OCI-LY1 (cell line): ENCODE results near the gene SLC12A8.

Experiments used
- H2AFZ ChIP-seq: fragments of 200-600 bp; sonication (generic), shearing (Covaris generic); 2 replicates; pipeline ENCODE4 v1.6.0; 2014; ENCODE audit warnings: antibody characterized with exemption, mild to moderate bottlenecking, low read length
- H3F3A ChIP-seq: fragments of 200-600 bp; sonication (generic), shearing (Covaris generic); 2 replicates; pipeline ENCODE4 v1.6.0; 2014; ENCODE audit warnings: mild to moderate bottlenecking, antibody characterized with exemption, low read length, moderate library complexity; ENCODE audit not compliant: insufficient read depth
- H3K27ac ChIP-seq: fragments of 200-600 bp; sonication (generic); 2 replicates; pipeline ENCODE4 v1.5.1; 2014; ENCODE audit warnings: low read length, mixed run types, mild to moderate bottlenecking, low read depth; ENCODE audit not compliant: poor library complexity, severe bottlenecking
- H3K27me3 ChIP-seq: fragments of 200-600 bp; sonication (generic); 2 replicates; pipeline ENCODE4 v1.6.0; 2014; ENCODE audit warnings: antibody characterized with exemption, mild to moderate bottlenecking, low read length, moderate library complexity; ENCODE audit not compliant: insufficient read depth
- H3K36me3 ChIP-seq: fragments of 200-600 bp; sonication (generic); 2 replicates; pipeline ENCODE4 v1.6.1; 2014; ENCODE audit warnings: mild to moderate bottlenecking, antibody characterized with exemption, low read length, moderate library complexity, mixed read lengths; ENCODE audit not compliant: insufficient read depth
- H3K4me1 ChIP-seq: fragments of 200-600 bp; sonication (generic); 2 replicates; pipeline ENCODE4 v1.5.1; 2014; ENCODE audit warnings: mild to moderate bottlenecking, low read length, moderate library complexity; ENCODE audit not compliant: insufficient read depth, severe bottlenecking
- H3K4me2 ChIP-seq: fragments of 200-600 bp; sonication (generic), shearing (Covaris generic); 2 replicates; pipeline ENCODE4 v1.6.1; 2014; ENCODE audit warnings: low read length
- H3K4me3 ChIP-seq: fragments of 200-600 bp; sonication (generic); 2 replicates; pipeline ENCODE4 v1.5.1; 2014; ENCODE audit warnings: low read length, low read depth, mild to moderate bottlenecking, mixed read lengths; ENCODE audit not compliant: poor library complexity, severe bottlenecking
- H3K79me2 ChIP-seq: fragments of 200-600 bp; shearing (Covaris generic); 2 replicates; pipeline ENCODE4 v1.6.1; 2016; ENCODE audit warnings: mixed run types, low read length, mixed read lengths; ENCODE audit not compliant: insufficient read depth
- H3K9ac ChIP-seq: fragments of 200-600 bp; sonication (generic), shearing (Covaris generic); 2 replicates; pipeline ENCODE4 v1.6.1; 2014; ENCODE audit warnings: mild to moderate bottlenecking, low read length, mixed read lengths
- H3K9me2 ChIP-seq: fragments of 200-600 bp; sonication (generic), shearing (Covaris generic); 2 replicates; pipeline ENCODE4 v1.6.1; 2014; ENCODE audit warnings: low read depth, mild to moderate bottlenecking, low read length, mixed read lengths
- H3K9me3 ChIP-seq: fragments of 200-600 bp; shearing (Covaris generic); 2 replicates; pipeline ENCODE4 v1.6.1; 2014; ENCODE audit warnings: low read length, mixed read lengths
- H4K20me1 ChIP-seq: fragments of 200-600 bp; sonication (generic), shearing (Covaris generic); 2 replicates; pipeline ENCODE4 v1.6.0; 2016; ENCODE audit warnings: mild to moderate bottlenecking, low read length; ENCODE audit not compliant: insufficient read depth
- CTCF ChIP-seq: fragments of 200-600 bp; sonication (generic), shearing (Covaris generic); IDR thresholded peaks from 2 replicates; pipeline ENCODE4 v1.5.1; 2017; ENCODE audit warnings: mild to moderate bottlenecking, antibody characterized with exemption, low read length, moderate library complexity, mixed read lengths
- EZH2 ChIP-seq: fragments of 200-600 bp; sonication (generic), shearing (Covaris generic); IDR thresholded peaks from 2 replicates; pipeline ENCODE4 v1.8.0; 2017; ENCODE audit warnings: borderline replicate concordance, mixed run types, mild to moderate bottlenecking, antibody characterized with exemption, low read length, moderate library complexity, mixed read lengths

SLC12A8 gene

GRCh38 chr3:125250973-125251372, 38.4 kb upstream of the SLC12A8 start:
- no peaks in the 10 kb centered on the region for H3K36me3 ChIP-seq
- no peaks in the 10 kb centered on the region for H3K27me3 ChIP-seq
- H3K9ac ChIP-seq = no peak overlapping the region
- no peaks in the 10 kb centered on the region for H3K4me1 ChIP-seq
- H2AFZ ChIP-seq = no peak overlapping the region
- no peak overlapping the region for H3K4me3 ChIP-seq
- H3F3A ChIP-seq = no peaks in the 10 kb centered on the region
- TF ChIP-seq EZH2 (no peak), CTCF (no peak)
- H3K79me2 ChIP-seq = no peaks in the 10 kb centered on the region
- no peaks in the 10 kb centered on the region for H4K20me1 ChIP-seq
- no peak overlapping the region for H3K4me2 ChIP-seq
- no peak overlapping the region for H3K27ac ChIP-seq
- no peaks in the 10 kb centered on the region for H3K9me3 ChIP-seq
- no peaks in the 10 kb centered on the region for H3K9me2 ChIP-seq

GRCh38 chr3:125246237-125246636, 33.7 kb upstream of the SLC12A8 start:
- Histone ChIP-seq H3K27me3 (no peaks in the 10 kb centered on the region), H4K20me1 (no peaks in the 10 kb centered on the region), H3K9ac (no peak overlapping the region), H3K4me3 (no peak overlapping the region), H3K79me2 (no peaks in the 10 kb centered on the region), H3K27ac (no peak overlapping the region), H3K36me3 (no peaks in the 10 kb centered on the region), H3K9me2 (no peaks in the 10 kb centered on the region), H3F3A (no peaks in the 10 kb centered on the region), H2AFZ (no peak overlapping the region), H3K9me3 (no peaks in the 10 kb centered on the region), H3K4me2 (no peak overlapping the region), H3K4me1 (no peaks in the 10 kb centered on the region)
- TF ChIP-seq EZH2 (no peak), CTCF (no peak)

GRCh38 chr3:125245521-125245920, 33.0 kb upstream of the SLC12A8 start:
- Histone ChIP-seq H3K9me3 (no peaks in the 10 kb centered on the region), H4K20me1 (no peaks in the 10 kb centered on the region), H2AFZ (no peak overlapping the region), H3K9ac (no peak overlapping the region), H3K4me3 (no peak overlapping the region), H3F3A (no peaks in the 10 kb centered on the region), H3K36me3 (no peaks in the 10 kb centered on the region), H3K9me2 (no peaks in the 10 kb centered on the region), H3K4me1 (no peaks in the 10 kb centered on the region), H3K27me3 (no peaks in the 10 kb centered on the region), H3K79me2 (no peaks in the 10 kb centered on the region), H3K4me2 (no peak overlapping the region), H3K27ac (no peak overlapping the region)
- TF ChIP-seq EZH2 = no peak
- no peak for TF ChIP-seq CTCF
